GM12874 (cell line): Measurements from ENCODE around the gene C10orf90.

Experiments
- CTCF ChIP-seq: IDR thresholded peaks from 2 replicates; pipeline ENCODE4 v1.5.1; 2011; ENCODE audit warnings: low read depth, mild to moderate bottlenecking, control low read depth, low read length, moderate library complexity; ENCODE audit not compliant: insufficient read depth

The C10orf90 gene

GRCh38 chr10:126634347-126634746, 36.1 kb downstream of the C10orf90 start:
- TF ChIP-seq CTCF = no peak

GRCh38 chr10:126632705-126633104, 37.8 kb downstream of the C10orf90 start:
- no peak for TF ChIP-seq CTCF

GRCh38 chr10:126629925-126630624, 40.4 kb downstream of the C10orf90 start:
- TF ChIP-seq CTCF = no peak

- no peak for TF ChIP-seq CTCF
Measured at GRCh38 chr10:126628746-126629145, 41.7 kb downstream of the C10orf90 start.

- no peak for TF ChIP-seq CTCF
Measured at GRCh38 chr10:126621846-126622245, 48.6 kb downstream of the C10orf90 start.

GRCh38 chr10:126618466-126618865, 52.0 kb downstream of the C10orf90 start:
- no peak for TF ChIP-seq CTCF

GRCh38 chr10:126617733-126618132, 52.8 kb downstream of the C10orf90 start:
- no peak for TF ChIP-seq CTCF
